IMR-90 (cell line): ENCODE data around the gene PXYLP1.

Experiments
- BHLHE40 ChIP-seq: fragments of 150-350 bp; IDR thresholded peaks from 2 replicates; pipeline ENCODE4 v1.6.1; 2016; ENCODE audit warnings: mild to moderate bottlenecking, low read depth, low read length
- CEBPB ChIP-seq: IDR thresholded peaks from 2 replicates; pipeline ENCODE4 v1.6.1; 2012; ENCODE audit warnings: low read depth, low read length, improper control_type of control experiment
- CHD1 ChIP-seq: IDR thresholded peaks from 2 replicates; pipeline ENCODE4 v1.6.1; 2012; ENCODE audit warnings: low read depth, low read length, improper control_type of control experiment
- POLR2A ChIP-seq: IDR thresholded peaks from 2 replicates; pipeline ENCODE4 v1.6.1; 2012; ENCODE audit warnings: mild to moderate bottlenecking, low read depth, low read length
- RAD21 ChIP-seq: IDR thresholded peaks from 2 replicates; pipeline ENCODE4 v1.6.1; 2012; ENCODE audit warnings: low read length, improper control_type of control experiment
- SMC3 ChIP-seq: fragments of 150-350 bp; IDR thresholded peaks from 2 replicates; pipeline ENCODE4 v1.6.1; 2016; ENCODE audit warnings: low read depth, mild to moderate bottlenecking, antibody characterized with exemption, low read length, moderate library complexity
- TF ChIP-seq, protein P1 (sequence below): conservative IDR thresholded peaks from 2 replicates; pipeline ENCODE4 v1.5.1; 2012; ENCODE audit warnings: mild to moderate bottlenecking, low read depth, low read length, improper control_type of control experiment
- TF ChIP-seq, protein P2 (sequence below): fragments of 150-350 bp; IDR thresholded peaks from 2 replicates; pipeline ENCODE4 v1.6.1; 2016; ENCODE audit warnings: low read depth, mild to moderate bottlenecking, low read length, moderate library complexity, borderline replicate concordance

DNA sequence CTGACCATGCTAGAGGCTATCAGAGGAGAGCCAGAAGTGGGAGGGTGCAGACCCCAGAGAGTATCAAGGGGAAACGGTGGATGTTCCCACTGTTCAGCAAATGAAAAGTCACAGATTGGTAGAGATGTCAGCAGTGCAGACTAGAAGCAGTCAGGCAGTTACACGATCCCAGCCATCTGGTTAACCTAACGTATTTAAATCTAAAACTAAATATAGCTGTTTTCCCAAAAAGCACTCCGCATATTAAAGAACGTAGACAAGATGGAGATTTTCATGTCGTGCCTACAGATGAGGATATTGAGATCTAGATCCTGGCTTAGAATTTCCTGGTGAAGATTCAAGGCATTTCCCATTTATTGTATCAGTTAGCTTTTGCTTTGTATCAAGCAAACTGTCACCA, 25.2 kb downstream of the PXYLP1 start:
- TF ChIP-seq POLR2A (no peak), RAD21 (no peak), CHD1 (no peak), BHLHE40 (no peak), SMC3 (no peak), CEBPB (no peak)
- TF ChIP-seq, protein P1, sequence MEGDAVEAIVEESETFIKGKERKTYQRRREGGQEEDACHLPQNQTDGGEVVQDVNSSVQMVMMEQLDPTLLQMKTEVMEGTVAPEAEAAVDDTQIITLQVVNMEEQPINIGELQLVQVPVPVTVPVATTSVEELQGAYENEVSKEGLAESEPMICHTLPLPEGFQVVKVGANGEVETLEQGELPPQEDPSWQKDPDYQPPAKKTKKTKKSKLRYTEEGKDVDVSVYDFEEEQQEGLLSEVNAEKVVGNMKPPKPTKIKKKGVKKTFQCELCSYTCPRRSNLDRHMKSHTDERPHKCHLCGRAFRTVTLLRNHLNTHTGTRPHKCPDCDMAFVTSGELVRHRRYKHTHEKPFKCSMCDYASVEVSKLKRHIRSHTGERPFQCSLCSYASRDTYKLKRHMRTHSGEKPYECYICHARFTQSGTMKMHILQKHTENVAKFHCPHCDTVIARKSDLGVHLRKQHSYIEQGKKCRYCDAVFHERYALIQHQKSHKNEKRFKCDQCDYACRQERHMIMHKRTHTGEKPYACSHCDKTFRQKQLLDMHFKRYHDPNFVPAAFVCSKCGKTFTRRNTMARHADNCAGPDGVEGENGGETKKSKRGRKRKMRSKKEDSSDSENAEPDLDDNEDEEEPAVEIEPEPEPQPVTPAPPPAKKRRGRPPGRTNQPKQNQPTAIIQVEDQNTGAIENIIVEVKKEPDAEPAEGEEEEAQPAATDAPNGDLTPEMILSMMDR, result no peak
- TF ChIP-seq, protein P2, sequence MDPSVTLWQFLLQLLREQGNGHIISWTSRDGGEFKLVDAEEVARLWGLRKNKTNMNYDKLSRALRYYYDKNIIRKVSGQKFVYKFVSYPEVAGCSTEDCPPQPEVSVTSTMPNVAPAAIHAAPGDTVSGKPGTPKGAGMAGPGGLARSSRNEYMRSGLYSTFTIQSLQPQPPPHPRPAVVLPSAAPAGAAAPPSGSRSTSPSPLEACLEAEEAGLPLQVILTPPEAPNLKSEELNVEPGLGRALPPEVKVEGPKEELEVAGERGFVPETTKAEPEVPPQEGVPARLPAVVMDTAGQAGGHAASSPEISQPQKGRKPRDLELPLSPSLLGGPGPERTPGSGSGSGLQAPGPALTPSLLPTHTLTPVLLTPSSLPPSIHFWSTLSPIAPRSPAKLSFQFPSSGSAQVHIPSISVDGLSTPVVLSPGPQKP, result no peak
